HepG2 (cell line): Measurements from ENCODE around the gene SHPK. TPM values are rescaled to one million over a fixed set of nuclear protein-coding genes. Genes with fewer than 3 reads are reported as not detected.

Source experiments
- PHF20 ChIP-seq: sonication (generic); formaldehyde crosslinking; IDR thresholded peaks from 2 replicates; pipeline ENCODE4 v1.5.0; 2020; ENCODE audit warnings: mild to moderate bottlenecking, missing genetic modification reagents
- ZFP36 ChIP-seq: fragments of 150-350 bp; IDR thresholded peaks from 2 replicates; pipeline ENCODE4 v1.6.1; 2018; ENCODE audit warnings: borderline replicate concordance, low read length, low read depth; ENCODE audit not compliant: partially characterized antibody
- polyA plus RNA-seq, 8 experiments: library from polyadenylated mRNA; depleted of rRNA in 3 of 8; stranded (reverse) in 7 of 8; unstranded in 1 of 8; fragments of >200 nt; fragmentation: Illumina TruSeq in 4 of 8; extraction: Trizol in 4 of 8; gene quantifications; 2 replicates each; pipeline versions ENCODE4 v1.2.1 to v1.2.3, GENCODE V29; 2011 to 2016; ENCODE audit warnings: low read depth in 4 of 8, missing spikeins in 1 of 8, mixed read lengths in 1 of 8; ENCODE audit not compliant: insufficient read depth in 1 of 8
- total RNA-seq, 5 experiments: library from RNA; depleted of rRNA; stranded (reverse); fragments of >200 nt; fragmentation: Illumina TruSeq; extraction: Trizol; gene quantifications; 2 replicates each; pipeline ENCODE4 v1.2.3, GENCODE V29; 2016; ENCODE audit warnings: low read depth in 1 of 5
- TF ChIP-seq, protein P1 (sequence below): sonication (generic); formaldehyde crosslinking; IDR thresholded peaks from 2 replicates; pipeline ENCODE4 v1.4.0; 2020; ENCODE audit warnings: mild to moderate bottlenecking, missing genetic modification reagents
- TF ChIP-seq, protein P2 (sequence below): sonication (generic); formaldehyde crosslinking; conservative IDR thresholded peaks from 2 replicates; pipeline ENCODE4 v1.4.0; 2020; ENCODE audit warnings: missing genetic modification reagents
- TF ChIP-seq, protein P3 (sequence below): sonication (generic); formaldehyde crosslinking; IDR thresholded peaks from 2 replicates; pipeline ENCODE4 v1.4.0; 2020; ENCODE audit warnings: missing genetic modification reagents

Gene SHPK
- total and polyA plus RNA-seq, 2 of the 13 experiments (the other 11 are each of a cell fraction or from before 2014, with no cell fraction given), result 16.2 to 30.9 TPM

DNA sequence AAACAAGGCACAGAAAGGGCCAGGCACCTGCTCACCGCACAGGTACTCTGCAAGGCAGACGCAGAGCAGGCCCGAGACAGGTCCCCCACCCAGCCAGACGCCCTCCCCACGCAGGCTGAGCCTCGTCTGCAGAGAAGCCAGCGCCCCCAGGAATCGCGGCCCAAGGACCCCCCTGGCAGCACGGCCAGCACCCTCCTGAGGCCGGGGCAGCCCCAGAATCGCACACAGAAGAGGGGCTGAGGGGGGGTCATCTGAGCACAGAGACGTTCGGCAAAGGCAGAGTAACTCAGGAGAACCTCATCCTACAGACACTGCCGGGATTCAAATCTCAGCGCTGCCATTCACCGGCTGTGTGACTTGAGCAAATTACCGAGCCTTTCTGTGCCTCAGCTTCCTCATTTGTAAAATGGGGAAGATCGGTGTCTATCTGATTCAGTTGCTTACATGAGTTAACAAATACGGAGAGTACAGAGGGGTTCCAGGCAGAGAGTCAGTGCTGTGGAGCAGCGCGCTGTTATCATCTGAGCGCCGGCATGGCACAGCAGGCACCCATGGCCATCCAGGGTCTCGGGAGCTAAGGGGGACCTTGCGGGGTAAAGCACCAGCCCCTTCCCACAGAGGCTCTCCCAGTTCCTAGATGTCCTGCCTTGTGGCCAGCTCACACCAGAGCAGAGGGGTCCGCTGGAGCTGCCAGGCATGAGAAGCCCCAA, 42.9 kb upstream of the SHPK start (continued):
- TF ChIP-seq, protein P1, sequence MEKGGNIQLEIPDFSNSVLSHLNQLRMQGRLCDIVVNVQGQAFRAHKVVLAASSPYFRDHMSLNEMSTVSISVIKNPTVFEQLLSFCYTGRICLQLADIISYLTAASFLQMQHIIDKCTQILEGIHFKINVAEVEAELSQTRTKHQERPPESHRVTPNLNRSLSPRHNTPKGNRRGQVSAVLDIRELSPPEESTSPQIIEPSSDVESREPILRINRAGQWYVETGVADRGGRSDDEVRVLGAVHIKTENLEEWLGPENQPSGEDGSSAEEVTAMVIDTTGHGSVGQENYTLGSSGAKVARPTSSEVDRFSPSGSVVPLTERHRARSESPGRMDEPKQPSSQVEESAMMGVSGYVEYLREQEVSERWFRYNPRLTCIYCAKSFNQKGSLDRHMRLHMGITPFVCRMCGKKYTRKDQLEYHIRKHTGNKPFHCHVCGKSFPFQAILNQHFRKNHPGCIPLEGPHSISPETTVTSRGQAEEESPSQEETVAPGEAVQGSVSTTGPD (CRISPR knock-in tag), result no peak
- TF ChIP-seq, protein P2, sequence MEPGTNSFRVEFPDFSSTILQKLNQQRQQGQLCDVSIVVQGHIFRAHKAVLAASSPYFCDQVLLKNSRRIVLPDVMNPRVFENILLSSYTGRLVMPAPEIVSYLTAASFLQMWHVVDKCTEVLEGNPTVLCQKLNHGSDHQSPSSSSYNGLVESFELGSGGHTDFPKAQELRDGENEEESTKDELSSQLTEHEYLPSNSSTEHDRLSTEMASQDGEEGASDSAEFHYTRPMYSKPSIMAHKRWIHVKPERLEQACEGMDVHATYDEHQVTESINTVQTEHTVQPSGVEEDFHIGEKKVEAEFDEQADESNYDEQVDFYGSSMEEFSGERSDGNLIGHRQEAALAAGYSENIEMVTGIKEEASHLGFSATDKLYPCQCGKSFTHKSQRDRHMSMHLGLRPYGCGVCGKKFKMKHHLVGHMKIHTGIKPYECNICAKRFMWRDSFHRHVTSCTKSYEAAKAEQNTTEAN, result no peak
- TF ChIP-seq ZFP36, result no peak
- TF ChIP-seq, protein P3, sequence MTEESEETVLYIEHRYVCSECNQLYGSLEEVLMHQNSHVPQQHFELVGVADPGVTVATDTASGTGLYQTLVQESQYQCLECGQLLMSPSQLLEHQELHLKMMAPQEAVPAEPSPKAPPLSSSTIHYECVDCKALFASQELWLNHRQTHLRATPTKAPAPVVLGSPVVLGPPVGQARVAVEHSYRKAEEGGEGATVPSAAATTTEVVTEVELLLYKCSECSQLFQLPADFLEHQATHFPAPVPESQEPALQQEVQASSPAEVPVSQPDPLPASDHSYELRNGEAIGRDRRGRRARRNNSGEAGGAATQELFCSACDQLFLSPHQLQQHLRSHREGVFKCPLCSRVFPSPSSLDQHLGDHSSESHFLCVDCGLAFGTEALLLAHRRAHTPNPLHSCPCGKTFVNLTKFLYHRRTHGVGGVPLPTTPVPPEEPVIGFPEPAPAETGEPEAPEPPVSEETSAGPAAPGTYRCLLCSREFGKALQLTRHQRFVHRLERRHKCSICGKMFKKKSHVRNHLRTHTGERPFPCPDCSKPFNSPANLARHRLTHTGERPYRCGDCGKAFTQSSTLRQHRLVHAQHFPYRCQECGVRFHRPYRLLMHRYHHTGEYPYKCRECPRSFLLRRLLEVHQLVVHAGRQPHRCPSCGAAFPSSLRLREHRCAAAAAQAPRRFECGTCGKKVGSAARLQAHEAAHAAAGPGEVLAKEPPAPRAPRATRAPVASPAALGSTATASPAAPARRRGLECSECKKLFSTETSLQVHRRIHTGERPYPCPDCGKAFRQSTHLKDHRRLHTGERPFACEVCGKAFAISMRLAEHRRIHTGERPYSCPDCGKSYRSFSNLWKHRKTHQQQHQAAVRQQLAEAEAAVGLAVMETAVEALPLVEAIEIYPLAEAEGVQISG (CRISPR knock-in tag), result no peak
- TF ChIP-seq PHF20 (CRISPR knock-in tag), result no peak
